22Rv1 (cell line): ENCODE data around the gene UBE3D.

Experiments used
- ZFX ChIP-seq: fragments of 450-650 bp; IDR thresholded peaks from 2 replicates; pipeline ENCODE4 v1.6.1; 2017; ENCODE audit warnings: antibody characterized with exemption, borderline replicate concordance
- TF ChIP-seq, protein P1 (sequence below): fragments of 450-650 bp; IDR thresholded peaks from 2 replicates; pipeline ENCODE4 v1.5.1; 2017; ENCODE audit warnings: mild to moderate bottlenecking

DNA sequence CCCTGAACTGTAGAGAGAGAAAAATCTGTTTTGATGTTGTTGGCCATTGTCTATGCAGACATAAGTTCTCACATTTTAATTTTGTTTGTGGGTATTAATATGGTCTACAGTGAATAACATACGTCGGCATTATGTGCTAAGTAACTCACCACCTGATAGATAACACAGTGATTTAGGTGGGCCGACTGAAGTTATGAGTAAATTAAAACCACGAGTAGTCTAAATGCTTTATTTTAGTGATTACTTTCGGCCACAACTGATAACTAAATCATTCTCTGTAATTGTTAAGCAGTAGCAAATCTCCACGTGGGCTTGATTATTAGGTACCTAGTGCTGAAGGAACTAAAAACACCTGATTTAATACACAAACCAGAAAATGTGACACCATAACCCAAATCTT is 3.0 kb upstream of the UBE3D start:
- TF ChIP-seq, protein P1, sequence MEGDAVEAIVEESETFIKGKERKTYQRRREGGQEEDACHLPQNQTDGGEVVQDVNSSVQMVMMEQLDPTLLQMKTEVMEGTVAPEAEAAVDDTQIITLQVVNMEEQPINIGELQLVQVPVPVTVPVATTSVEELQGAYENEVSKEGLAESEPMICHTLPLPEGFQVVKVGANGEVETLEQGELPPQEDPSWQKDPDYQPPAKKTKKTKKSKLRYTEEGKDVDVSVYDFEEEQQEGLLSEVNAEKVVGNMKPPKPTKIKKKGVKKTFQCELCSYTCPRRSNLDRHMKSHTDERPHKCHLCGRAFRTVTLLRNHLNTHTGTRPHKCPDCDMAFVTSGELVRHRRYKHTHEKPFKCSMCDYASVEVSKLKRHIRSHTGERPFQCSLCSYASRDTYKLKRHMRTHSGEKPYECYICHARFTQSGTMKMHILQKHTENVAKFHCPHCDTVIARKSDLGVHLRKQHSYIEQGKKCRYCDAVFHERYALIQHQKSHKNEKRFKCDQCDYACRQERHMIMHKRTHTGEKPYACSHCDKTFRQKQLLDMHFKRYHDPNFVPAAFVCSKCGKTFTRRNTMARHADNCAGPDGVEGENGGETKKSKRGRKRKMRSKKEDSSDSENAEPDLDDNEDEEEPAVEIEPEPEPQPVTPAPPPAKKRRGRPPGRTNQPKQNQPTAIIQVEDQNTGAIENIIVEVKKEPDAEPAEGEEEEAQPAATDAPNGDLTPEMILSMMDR, result no peak
- no peak for TF ChIP-seq ZFX
